CD4-positive, alpha-beta T cell treated with Interleukin-10 for 1 hour (primary cell): ENCODE measurements around the gene HELLS.
"Not testable (repeated sequence)": the region's sequence is repeated elsewhere in the genome, so short reads cannot be mapped to it uniquely, and the experiment has no call there.

Source experiments
- DNase-seq: peaks from one replicate; pipeline ENCODE4 v3.0.0-alpha.2; 2020

Gene HELLS

DNA sequence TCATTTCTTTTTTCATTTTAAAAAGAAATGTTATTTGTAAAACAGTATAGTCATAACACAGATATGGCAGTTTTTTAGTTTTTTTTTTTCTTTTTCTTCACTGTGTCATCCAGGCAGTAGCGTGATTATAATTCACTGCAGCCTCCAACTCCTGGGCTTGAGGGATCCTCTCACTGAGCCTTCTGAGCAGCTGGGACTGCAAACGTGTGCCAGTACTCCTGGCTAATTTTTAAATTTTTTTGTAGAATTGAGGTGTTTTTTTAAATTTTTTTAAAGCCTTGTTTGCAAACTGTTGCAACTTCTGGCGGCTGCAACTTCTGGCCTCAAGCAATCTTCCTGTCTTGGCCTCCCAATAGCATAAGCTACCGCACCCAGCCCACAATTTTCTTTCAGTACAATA is 63.0 kb downstream of the HELLS start:
- no peak for DNase-seq

GRCh38 chr10:94614558-94614957 is 69.0 kb downstream of the HELLS start:
- no peak for DNase-seq

DNA sequence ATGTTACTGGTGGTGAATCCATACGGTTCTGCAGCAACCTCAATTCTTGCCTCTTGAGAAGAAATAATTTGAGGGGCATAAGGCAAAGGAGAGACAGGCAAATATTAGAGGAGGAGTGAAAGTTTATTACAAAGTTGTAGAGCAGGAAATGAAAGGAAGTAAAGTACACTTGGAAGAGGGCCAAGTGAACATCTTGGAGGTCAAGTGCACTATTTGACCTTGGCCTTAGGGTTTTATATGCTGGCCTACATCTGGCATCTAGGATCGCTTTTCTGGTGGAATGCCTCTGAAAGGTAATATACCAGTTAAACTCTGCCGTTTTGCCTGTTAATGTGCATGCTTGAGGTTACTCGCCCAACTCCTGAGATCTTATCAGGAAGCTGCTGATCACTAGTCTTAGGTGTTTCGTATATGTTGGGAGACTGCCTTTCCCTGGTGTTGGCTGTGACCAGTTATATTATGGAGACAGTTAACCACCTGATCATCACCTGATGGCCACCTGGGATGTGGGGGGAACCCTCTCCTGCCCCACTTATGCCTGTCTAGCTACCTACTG is 71.9 kb downstream of the HELLS start:
- DNase-seq: no peak

- no peak for DNase-seq
Observed at GRCh38 chr10:94622666-94623205, 77.1 kb downstream of the HELLS start.

GRCh38 chr10:94623572-94623971 is 78.0 kb downstream of the HELLS start:
- DNase-seq: no peak

- DNase-seq: no peak
Observed at GRCh38 chr10:94626476-94626875, 80.9 kb downstream of the HELLS start.

DNA sequence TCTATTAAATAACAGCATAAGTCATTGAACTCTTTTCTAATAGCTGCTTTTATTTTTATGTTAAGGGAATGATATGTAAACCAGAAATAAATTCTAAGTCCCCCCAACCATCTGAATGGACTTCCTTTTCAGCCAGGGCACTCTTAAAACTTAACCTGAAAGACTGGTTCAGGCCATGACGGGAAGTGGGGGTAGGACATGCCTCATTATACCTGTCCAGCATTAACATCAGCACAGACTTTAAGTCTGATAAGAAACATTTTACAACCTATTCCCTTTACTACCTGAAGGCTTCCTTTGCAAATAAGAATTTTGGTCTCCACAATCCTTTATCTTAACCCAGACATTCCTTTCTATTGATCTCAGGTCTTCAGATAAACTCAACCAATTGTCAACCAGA is 81.9 kb downstream of the HELLS start:
- DNase-seq: no peak

GRCh38 chr10:94630017-94630688 is 84.6 kb downstream of the HELLS start:
- DNase-seq: peak; percentile 13

GRCh38 chr10:94631077-94631875 is 85.7 kb downstream of the HELLS start:
- DNase-seq: no peak

DNA sequence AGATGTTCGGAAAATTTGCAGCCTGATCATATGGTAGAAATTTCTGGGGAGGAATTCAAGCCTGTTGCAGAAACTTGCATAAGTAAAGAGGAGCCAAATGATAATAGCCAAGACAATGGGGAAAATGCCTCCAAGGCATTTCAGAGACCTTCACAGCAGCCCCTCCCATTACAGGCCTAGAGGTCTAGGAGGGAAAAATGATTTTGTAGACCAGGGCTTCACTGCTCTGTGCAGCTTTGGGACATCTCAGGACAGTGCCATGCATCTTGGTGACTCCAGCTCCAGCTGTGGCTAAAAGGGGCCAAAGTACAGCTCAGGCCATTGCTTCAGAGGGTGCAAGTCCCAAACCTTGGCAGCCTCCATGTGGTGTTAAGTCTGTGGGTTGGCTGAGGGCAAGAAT is 87.4 kb downstream of the HELLS start:
- DNase-seq: no peak

DNA sequence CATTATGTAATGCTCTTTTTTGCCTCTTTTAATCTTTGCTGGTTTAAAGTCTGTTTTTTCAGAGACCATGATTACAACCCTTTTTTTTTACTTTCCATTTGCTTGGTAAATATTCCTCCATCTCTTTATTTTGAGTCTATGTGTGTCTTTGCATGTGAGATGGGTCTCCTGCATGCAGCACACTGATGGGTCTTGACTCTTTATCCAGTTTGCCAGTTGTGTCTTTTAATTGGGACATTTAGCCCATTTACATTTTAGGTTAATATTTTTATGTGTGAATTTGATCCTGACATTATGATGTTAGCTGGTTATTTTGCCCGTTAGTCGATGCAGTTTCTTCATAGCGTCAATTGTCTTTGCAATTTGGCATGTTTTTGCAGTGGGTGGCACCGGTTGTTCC is 92.5 kb downstream of the HELLS start:
- DNase-seq: not testable (repeated sequence)

- DNase-seq: no peak
Observed at GRCh38 chr10:94639902-94640301, 94.3 kb downstream of the HELLS start.

GRCh38 chr10:94640562-94640961 is 95.0 kb downstream of the HELLS start:
- DNase-seq: no peak

DNA sequence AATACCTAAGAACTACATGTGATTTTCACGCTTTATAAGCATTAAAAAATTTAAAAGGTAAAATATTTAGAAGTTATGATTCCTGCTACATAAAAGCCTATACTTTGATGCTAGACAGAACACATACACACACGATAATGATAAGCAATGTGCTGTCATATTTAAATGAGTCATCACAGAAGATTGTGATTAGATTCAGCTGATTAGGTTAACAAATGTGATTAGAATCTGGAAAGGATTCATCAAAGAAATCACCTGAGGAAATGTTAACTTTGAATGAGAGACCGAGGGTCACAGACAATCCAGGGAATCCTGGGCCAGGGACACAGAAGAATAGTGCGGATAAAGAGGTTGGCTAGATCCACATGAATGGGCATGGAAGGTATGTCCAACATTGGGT is 95.9 kb downstream of the HELLS start:
- DNase-seq: no peak

DNA sequence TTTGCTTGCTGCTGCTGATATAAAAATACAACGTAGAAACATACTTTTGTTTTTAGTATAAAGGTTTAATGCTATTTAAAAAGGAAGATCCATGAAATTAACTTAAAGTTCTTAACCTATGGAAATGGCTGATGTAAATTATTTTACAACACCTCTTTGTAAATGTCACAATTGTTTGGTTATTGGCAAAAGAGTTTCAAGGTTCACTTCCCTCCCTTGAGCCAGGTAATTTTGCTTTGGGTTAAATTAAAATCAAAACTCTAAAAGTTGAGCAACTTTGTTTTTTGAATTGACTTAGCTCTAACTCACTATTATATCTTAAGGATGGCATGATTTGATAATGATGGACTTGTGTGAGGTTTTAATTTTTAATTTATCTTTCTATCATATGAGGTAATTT is 98.8 kb downstream of the HELLS start:
- no peak for DNase-seq

GRCh38 chr10:94645285-94645684 is 99.7 kb downstream of the HELLS start:
- no peak for DNase-seq
